Activated T-helper 2 cell treated with anti-CD3 and anti-CD28 coated beads, Interferon-gamma antibody, Interleukin-2, Interleukin-4, amounts not matched to agents 10 μg/mL and 5 μg/mL and 100 μg/mL, durations not matched to agents 14 hours and 24 hours and 36 hours (primary cell): ENCODE data around the gene P4HA3. TPM values are rescaled to one million over a fixed set of nuclear protein-coding genes. Genes with fewer than 3 reads are reported as not detected.

Experiments
- DNase-seq: peaks from one replicate; pipeline ENCODE4 v3.0.0; 2021; ENCODE audit warnings: low spot score
- H3K27ac Mint-ChIP-seq: one replicate; pipeline ENCODE4 v1.8.0; 2021; ENCODE audit warnings: mixed read lengths
- H3K27me3 Mint-ChIP-seq: one replicate; pipeline ENCODE4 v1.8.0; 2021; ENCODE audit warnings: low read depth, mixed read lengths
- H3K36me3 Mint-ChIP-seq: one replicate; pipeline ENCODE4 v1.8.0; 2021; ENCODE audit warnings: low read depth, mixed read lengths
- H3K4me1 Mint-ChIP-seq: one replicate; pipeline ENCODE4 v1.8.0; 2021; ENCODE audit warnings: low read depth, mixed read lengths
- H3K4me3 Mint-ChIP-seq: one replicate; pipeline ENCODE4 v1.8.0; 2021; ENCODE audit warnings: low read depth, mild to moderate bottlenecking, moderate library complexity, mixed read lengths
- H3K9me3 Mint-ChIP-seq: one replicate; pipeline ENCODE4 v1.8.0; 2021; ENCODE audit warnings: mixed read lengths
- intact Hi-C: fragments of 100-400 bp; cut with micrococcal nuclease; formaldehyde crosslinking; loops from one replicate; pipeline ENCODE4 v1.15.1; 2023
- total RNA-seq: library from RNA; stranded (reverse); gene quantifications from 2 replicates; pipeline ENCODE4 v1.2.3, GENCODE V29; 2022

The P4HA3 gene
- total RNA-seq, 1 donor from 2014 or later = not detected

- Mint-ChIP-seq H3K4me1 (no peaks in the 10 kb centered on the region), H3K9me3 (no peaks in the 10 kb centered on the region), H3K36me3 (no peaks in the 10 kb centered on the region), H3K27ac (no peak overlapping the region), H3K27me3 (peaks cover 7% of the 10 kb centered on the region), H3K4me3 (no peak overlapping the region)
- intact Hi-C loops = no loop called here
- no peak for DNase-seq
Measured at GRCh38 chr11:74327076-74327475, 15.6 kb upstream of the P4HA3 start.

GRCh38 chr11:74326665-74327064 lies 15.2 kb upstream of the P4HA3 start:
- Mint-ChIP-seq H3K4me1 (no peaks in the 10 kb centered on the region), H3K27me3 (peaks cover 11% of the 10 kb centered on the region), H3K36me3 (no peaks in the 10 kb centered on the region), H3K9me3 (no peaks in the 10 kb centered on the region), H3K27ac (no peak overlapping the region), H3K4me3 (no peak overlapping the region)
- intact Hi-C loops = no loop called here
- no peak for DNase-seq

GRCh38 chr11:74325649-74326645 lies 14.5 kb upstream of the P4HA3 start:
- no peaks in the 10 kb centered on the region for H3K4me1 Mint-ChIP-seq
- H3K9me3 Mint-ChIP-seq = no peaks in the 10 kb centered on the region
- no peak for DNase-seq
- H3K27me3 Mint-ChIP-seq = peaks cover 11% of the 10 kb centered on the region
- intact Hi-C loops = no loop called here
- H3K4me3 Mint-ChIP-seq = no peak overlapping the region
- H3K36me3 Mint-ChIP-seq = no peaks in the 10 kb centered on the region
- H3K27ac Mint-ChIP-seq = no peak overlapping the region

- no peaks in the 10 kb centered on the region for H3K4me1 Mint-ChIP-seq
- peaks cover 4% of the 10 kb centered on the region for H3K9me3 Mint-ChIP-seq
- no peak overlapping the region for H3K27ac Mint-ChIP-seq
- no peak overlapping the region for H3K4me3 Mint-ChIP-seq
- peaks cover 2% of the 10 kb centered on the region for H3K36me3 Mint-ChIP-seq
- no peak for DNase-seq
- intact Hi-C loops = no loop called here
- peaks cover 11% of the 10 kb centered on the region for H3K27me3 Mint-ChIP-seq
Measured at GRCh38 chr11:74322667-74323066, 11.2 kb upstream of the P4HA3 start.

GRCh38 chr11:74321487-74322188 lies 10.2 kb upstream of the P4HA3 start:
- Mint-ChIP-seq H3K27me3 (peaks cover 16% of the 10 kb centered on the region), H3K9me3 (peaks cover 14% of the 10 kb centered on the region), H3K4me3 (no peak overlapping the region), H3K27ac (no peak overlapping the region), H3K4me1 (no peaks in the 10 kb centered on the region), H3K36me3 (peaks cover 8% of the 10 kb centered on the region)
- intact Hi-C loops = loop anchor here (1.0 to 2.0 kb wide), 2 partner anchors 67 to 357 kb away; no protein-coding TSS in a partner anchor
- no peak for DNase-seq

- no peak overlapping the region for H3K4me3 Mint-ChIP-seq
- peaks cover 17% of the 10 kb centered on the region for H3K9me3 Mint-ChIP-seq
- H3K4me1 Mint-ChIP-seq = no peaks in the 10 kb centered on the region
- peaks cover 8% of the 10 kb centered on the region for H3K36me3 Mint-ChIP-seq
- intact Hi-C loops = loop anchor here (2.0 kb wide), 1 partner anchor 66 kb away; no protein-coding TSS in a partner anchor
- peaks cover 18% of the 10 kb centered on the region for H3K27me3 Mint-ChIP-seq
- DNase-seq = no peak
- no peak overlapping the region for H3K27ac Mint-ChIP-seq
Measured at GRCh38 chr11:74320538-74320937, 9.1 kb upstream of the P4HA3 start.

GRCh38 chr11:74319139-74319816 lies 7.8 kb upstream of the P4HA3 start:
- no peak for DNase-seq
- peaks cover 17% of the 10 kb centered on the region for H3K9me3 Mint-ChIP-seq
- intact Hi-C loops = no loop called here
- no peaks in the 10 kb centered on the region for H3K4me1 Mint-ChIP-seq
- peaks cover 8% of the 10 kb centered on the region for H3K36me3 Mint-ChIP-seq
- no peak overlapping the region for H3K4me3 Mint-ChIP-seq
- no peak overlapping the region for H3K27ac Mint-ChIP-seq
- peaks cover 21% of the 10 kb centered on the region for H3K27me3 Mint-ChIP-seq

- H3K27ac Mint-ChIP-seq = no peak overlapping the region
- H3K9me3 Mint-ChIP-seq = peaks cover 20% of the 10 kb centered on the region
- no peak overlapping the region for H3K4me3 Mint-ChIP-seq
- DNase-seq = no peak
- H3K4me1 Mint-ChIP-seq = no peaks in the 10 kb centered on the region
- intact Hi-C loops = no loop called here
- H3K27me3 Mint-ChIP-seq = peaks cover 23% of the 10 kb centered on the region
- H3K36me3 Mint-ChIP-seq = peaks cover 8% of the 10 kb centered on the region
Measured at GRCh38 chr11:74318241-74318932, 6.9 kb upstream of the P4HA3 start.

GRCh38 chr11:74316772-74317505 lies 5.5 kb upstream of the P4HA3 start:
- peaks cover 21% of the 10 kb centered on the region for H3K9me3 Mint-ChIP-seq
- H3K27me3 Mint-ChIP-seq = peaks cover 20% of the 10 kb centered on the region
- no peak overlapping the region for H3K27ac Mint-ChIP-seq
- peaks cover under 1% of the 10 kb centered on the region for H3K4me1 Mint-ChIP-seq
- intact Hi-C loops = no loop called here
- H3K36me3 Mint-ChIP-seq = peaks cover 8% of the 10 kb centered on the region
- DNase-seq = no peak
- no peak overlapping the region for H3K4me3 Mint-ChIP-seq

- H3K27ac Mint-ChIP-seq = no peak overlapping the region
- H3K27me3 Mint-ChIP-seq = peaks cover 48% of the 10 kb centered on the region
- H3K4me1 Mint-ChIP-seq = peaks cover 4% of the 10 kb centered on the region
- H3K9me3 Mint-ChIP-seq = peaks cover 13% of the 10 kb centered on the region
- DNase-seq = no peak
- no peak overlapping the region for H3K4me3 Mint-ChIP-seq
- peaks cover 2% of the 10 kb centered on the region for H3K36me3 Mint-ChIP-seq
- intact Hi-C loops = no loop called here
Measured at GRCh38 chr11:74312326-74312725, 886 bp upstream of the P4HA3 start.

- Mint-ChIP-seq H3K4me3 (peak overlapping the region; percentile 38), H3K4me1 (peaks cover 5% of the 10 kb centered on the region), H3K27me3 (peaks cover 53% of the 10 kb centered on the region), H3K9me3 (peaks cover 3% of the 10 kb centered on the region), H3K36me3 (no peaks in the 10 kb centered on the region), H3K27ac (no peak overlapping the region)
- DNase-seq = no peak
- intact Hi-C loops = no loop called here
Measured at GRCh38 chr11:74310857-74311256, 583 bp downstream of the P4HA3 start.

GRCh38 chr11:74307434-74307833 lies 4.0 kb downstream of the P4HA3 start:
- Mint-ChIP-seq H3K4me1 (peaks cover 5% of the 10 kb centered on the region), H3K4me3 (no peak overlapping the region), H3K27ac (no peak overlapping the region), H3K27me3 (peaks cover 53% of the 10 kb centered on the region), H3K36me3 (no peaks in the 10 kb centered on the region), H3K9me3 (no peaks in the 10 kb centered on the region)
- DNase-seq = no peak
- intact Hi-C loops = no loop called here
